ENCODE data around the gene CACNA1E. TPM values are rescaled to one million over a fixed set of nuclear protein-coding genes. Genes with fewer than 3 reads are reported as not detected.

CACNA1E gene
- total RNA-seq, 4 donors from 2014 or later, result 0.09 to 0.19 TPM; not detected in 2

- Histone ChIP-seq H3K4me1 (no peaks in the 10 kb centered on the region), H3K36me3 (no peaks in the 10 kb centered on the region), H3K4me3 (no peak overlapping the region), H3K27ac (no peak overlapping the region), H3K9me3 (no peaks in the 10 kb centered on the region), H3K27me3 (no peaks in the 10 kb centered on the region)
- TF ChIP-seq, protein P1, sequence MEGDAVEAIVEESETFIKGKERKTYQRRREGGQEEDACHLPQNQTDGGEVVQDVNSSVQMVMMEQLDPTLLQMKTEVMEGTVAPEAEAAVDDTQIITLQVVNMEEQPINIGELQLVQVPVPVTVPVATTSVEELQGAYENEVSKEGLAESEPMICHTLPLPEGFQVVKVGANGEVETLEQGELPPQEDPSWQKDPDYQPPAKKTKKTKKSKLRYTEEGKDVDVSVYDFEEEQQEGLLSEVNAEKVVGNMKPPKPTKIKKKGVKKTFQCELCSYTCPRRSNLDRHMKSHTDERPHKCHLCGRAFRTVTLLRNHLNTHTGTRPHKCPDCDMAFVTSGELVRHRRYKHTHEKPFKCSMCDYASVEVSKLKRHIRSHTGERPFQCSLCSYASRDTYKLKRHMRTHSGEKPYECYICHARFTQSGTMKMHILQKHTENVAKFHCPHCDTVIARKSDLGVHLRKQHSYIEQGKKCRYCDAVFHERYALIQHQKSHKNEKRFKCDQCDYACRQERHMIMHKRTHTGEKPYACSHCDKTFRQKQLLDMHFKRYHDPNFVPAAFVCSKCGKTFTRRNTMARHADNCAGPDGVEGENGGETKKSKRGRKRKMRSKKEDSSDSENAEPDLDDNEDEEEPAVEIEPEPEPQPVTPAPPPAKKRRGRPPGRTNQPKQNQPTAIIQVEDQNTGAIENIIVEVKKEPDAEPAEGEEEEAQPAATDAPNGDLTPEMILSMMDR (IDR thresholded peaks at IDR 0.05), result peak in 4 of 6 experiments; percentile 22 to 55 (median 26)
- no peak for TF ChIP-seq POLR2A (IDR thresholded peaks at IDR 0.05)
- DNase-seq, result no peak
- WGBS, 2 donors, result 49 to 71% methylated on average over 4 to 5 of the region's 5 CpGs
- intact Hi-C loops (cut with DNase I), result no loop called here
Measured at GRCh38 chr1:181737056-181737455, 253.7 kb downstream of the CACNA1E start.

GRCh38 chr1:181739214-181739613 is 255.9 kb downstream of the CACNA1E start:
- Histone ChIP-seq H3K27me3 (no peaks in the 10 kb centered on the region), H3K36me3 (no peaks in the 10 kb centered on the region), H3K4me1 (peaks cover 0 to 14% (median 0%) of the 10 kb centered on the region in 3 donors), H3K27ac (no peak overlapping the region), H3K9me3 (no peaks in the 10 kb centered on the region), H3K4me3 (no peak overlapping the region)
- intact Hi-C loops (cut with DNase I), result no loop called here
- DNase-seq, result no peak
- TF ChIP-seq, protein P1 (IDR thresholded peaks at IDR 0.05), result no peak
- no peak for TF ChIP-seq POLR2A (IDR thresholded peaks at IDR 0.05)
- 72 to 73% methylated on average over 6 to 7 of the region's 9 CpGs for WGBS, 2 donors

GRCh38 chr1:181742426-181742825 is 259.1 kb downstream of the CACNA1E start:
- peaks cover 0 to 34% (median 0%) of the 10 kb centered on the region in 3 donors for H3K4me1 ChIP-seq
- intact Hi-C loops (cut with DNase I), result no loop called here
- H3K36me3 ChIP-seq, result no peaks in the 10 kb centered on the region
- 35 to 44% methylated on average over 4 of the region's 4 CpGs for WGBS, 2 donors
- TF ChIP-seq POLR2A (IDR thresholded peaks at IDR 0.05), result no peak
- TF ChIP-seq, protein P1 (IDR thresholded peaks at IDR 0.05), result no peak
- no peak for DNase-seq
- no peaks in the 10 kb centered on the region for H3K27me3 ChIP-seq
- no peaks in the 10 kb centered on the region for H3K9me3 ChIP-seq
- H3K27ac ChIP-seq, result no peak overlapping the region
- H3K4me3 ChIP-seq, result no peak overlapping the region

DNA sequence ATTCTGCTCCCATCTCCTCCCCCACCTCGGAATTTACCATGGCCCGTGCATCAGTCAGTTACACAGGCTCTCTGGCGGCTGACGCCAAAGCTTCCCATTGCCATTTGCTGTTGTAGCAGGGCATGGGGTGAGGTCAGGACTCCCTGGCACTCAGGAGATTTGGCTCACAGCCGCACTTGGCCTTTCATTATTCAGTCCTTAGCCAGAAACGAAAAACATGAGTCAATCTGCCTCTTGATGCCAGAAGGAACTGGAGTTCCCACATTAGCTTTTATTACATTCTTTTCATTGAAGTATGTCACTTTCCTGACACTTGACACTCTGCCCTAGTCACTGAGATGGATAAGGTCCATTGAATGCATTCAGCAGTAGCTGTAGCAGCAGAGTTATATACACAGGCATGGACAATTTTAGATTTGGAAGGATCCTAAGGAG is 260.6 kb downstream of the CACNA1E start:
- no peaks in the 10 kb centered on the region for H3K36me3 ChIP-seq
- peaks cover 0 to 34% (median 0%) of the 10 kb centered on the region in 3 donors for H3K4me1 ChIP-seq
- no peak for TF ChIP-seq POLR2A (IDR thresholded peaks at IDR 0.05)
- TF ChIP-seq, protein P1 (IDR thresholded peaks at IDR 0.05), result no peak
- H3K27me3 ChIP-seq, result no peaks in the 10 kb centered on the region
- H3K27ac ChIP-seq, result no peak overlapping the region
- no peak overlapping the region for H3K4me3 ChIP-seq
- 38 to 44% methylated on average over 5 of the region's 6 CpGs for WGBS, 2 donors
- DNase-seq, result no peak
- no peaks in the 10 kb centered on the region for H3K9me3 ChIP-seq
- intact Hi-C loops (cut with DNase I), result no loop called here

GRCh38 chr1:181746224-181746623 is 262.9 kb downstream of the CACNA1E start:
- no peak for TF ChIP-seq POLR2A (IDR thresholded peaks at IDR 0.05)
- TF ChIP-seq, protein P1 (IDR thresholded peaks at IDR 0.05), result no peak
- Histone ChIP-seq H3K36me3 (no peaks in the 10 kb centered on the region), H3K27ac (no peak overlapping the region), H3K9me3 (no peaks in the 10 kb centered on the region), H3K4me3 (no peak overlapping the region), H3K4me1 (peaks cover 0 to 34% (median 0%) of the 10 kb centered on the region in 3 donors), H3K27me3 (no peaks in the 10 kb centered on the region)
- no peak for DNase-seq
- WGBS, 2 donors, result 54 to 60% methylated on average over 2 of the region's 2 CpGs
- intact Hi-C loops (cut with DNase I), result no loop called here
